ENCODE results near the gene CLIC5.

CLIC5 gene

DNA sequence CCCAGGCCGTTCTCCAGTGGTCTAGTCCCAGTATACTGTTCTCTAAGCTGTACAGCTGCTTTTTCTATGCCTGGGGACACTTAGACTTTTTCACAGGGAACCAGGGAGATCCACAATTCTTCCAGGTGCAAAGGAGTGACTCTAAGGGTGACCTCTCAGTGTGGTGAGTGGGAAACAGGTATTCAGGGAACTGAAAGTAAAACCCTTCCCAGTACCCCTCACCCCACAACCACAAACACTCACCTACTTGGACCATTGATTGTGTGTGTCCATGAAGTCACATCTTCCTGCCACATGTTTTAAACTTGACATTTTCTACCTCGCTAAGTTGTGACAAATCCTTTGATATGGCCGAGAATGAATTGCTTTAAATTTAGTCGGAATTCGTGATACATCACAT is 183.6 kb downstream of the CLIC5 start:
- Histone ChIP-seq H3K79me2 (ENCODE audit: insufficient read depth, low read length) (no peaks in the 10 kb centered on the region), H3K9me3 (ENCODE audit: insufficient read depth, low read depth, low read length) (no peaks in the 10 kb centered on the region), H3K4me2 (ENCODE audit: low read depth, low read length, poor library complexity, severe bottlenecking) (no peak overlapping the region), H3K36me3 (ENCODE audit: insufficient read depth, low read length) (no peaks in the 10 kb centered on the region), H3K4me3 (ENCODE audit: low read length, poor library complexity, severe bottlenecking) (no peak overlapping the region), H3K9me2 (replicated peaks; ENCODE audit: low read depth, low read length) (no peaks in the 10 kb centered on the region), H3K27me3 (ENCODE audit: insufficient read depth, low read length, poor library complexity, severe bottlenecking) (no peaks in the 10 kb centered on the region), H3F3A (ENCODE audit: low read depth) (no peaks in the 10 kb centered on the region), H3K9ac (ENCODE audit: low read depth, low read length, poor library complexity, severe bottlenecking) (no peak overlapping the region), H2AFZ (ENCODE audit: low read length) (no peak overlapping the region), H4K20me1 (ENCODE audit: insufficient read depth, low read length, poor library complexity, severe bottlenecking) (no peaks in the 10 kb centered on the region), H3K4me1 (ENCODE audit: insufficient read depth, low read length, poor library complexity, severe bottlenecking) (peaks cover 42% of the 10 kb centered on the region)
- TF ChIP-seq, protein P1, sequence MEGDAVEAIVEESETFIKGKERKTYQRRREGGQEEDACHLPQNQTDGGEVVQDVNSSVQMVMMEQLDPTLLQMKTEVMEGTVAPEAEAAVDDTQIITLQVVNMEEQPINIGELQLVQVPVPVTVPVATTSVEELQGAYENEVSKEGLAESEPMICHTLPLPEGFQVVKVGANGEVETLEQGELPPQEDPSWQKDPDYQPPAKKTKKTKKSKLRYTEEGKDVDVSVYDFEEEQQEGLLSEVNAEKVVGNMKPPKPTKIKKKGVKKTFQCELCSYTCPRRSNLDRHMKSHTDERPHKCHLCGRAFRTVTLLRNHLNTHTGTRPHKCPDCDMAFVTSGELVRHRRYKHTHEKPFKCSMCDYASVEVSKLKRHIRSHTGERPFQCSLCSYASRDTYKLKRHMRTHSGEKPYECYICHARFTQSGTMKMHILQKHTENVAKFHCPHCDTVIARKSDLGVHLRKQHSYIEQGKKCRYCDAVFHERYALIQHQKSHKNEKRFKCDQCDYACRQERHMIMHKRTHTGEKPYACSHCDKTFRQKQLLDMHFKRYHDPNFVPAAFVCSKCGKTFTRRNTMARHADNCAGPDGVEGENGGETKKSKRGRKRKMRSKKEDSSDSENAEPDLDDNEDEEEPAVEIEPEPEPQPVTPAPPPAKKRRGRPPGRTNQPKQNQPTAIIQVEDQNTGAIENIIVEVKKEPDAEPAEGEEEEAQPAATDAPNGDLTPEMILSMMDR (conservative IDR thresholded peaks at IDR 0.05; ENCODE audit: low read length), result no peak
- no peak for TF ChIP-seq EZH2phosphoT487 (IDR thresholded peaks at IDR 0.05; ENCODE audit: borderline replicate concordance)
